Stimulated activated memory B cell treated with anti-CD40 and anti-IgM and Interleukin-4, amounts not matched to agents 10 μg/mL and 1 μg/mL and 100 μg/mL, for 72 hours (primary cell): ENCODE measurements around the gene ZC3H7A.
"Not testable (repeated sequence)": the region's sequence is repeated elsewhere in the genome, so short reads cannot be mapped to it uniquely, and the experiment has no call there.

Source experiments
- ATAC-seq: fragments of 150-1000 bp; cut with Tn5 transposase; 2 replicates; pipeline ENCODE4 v1.10.0; 2021
- H3K27ac Mint-ChIP-seq: one replicate; pipeline ENCODE4 v1.8.0; 2022; ENCODE audit warnings: mild to moderate bottlenecking, mixed read lengths
- H3K27me3 Mint-ChIP-seq: one replicate; pipeline ENCODE4 v1.8.0; 2022; ENCODE audit warnings: mixed read lengths
- H3K36me3 Mint-ChIP-seq: one replicate; pipeline ENCODE4 v1.8.0; 2022; ENCODE audit warnings: mixed read lengths
- H3K4me1 Mint-ChIP-seq: one replicate; pipeline ENCODE4 v1.8.0; 2022; ENCODE audit warnings: mixed read lengths
- H3K4me3 Mint-ChIP-seq: one replicate; pipeline ENCODE4 v1.8.0; 2022; ENCODE audit warnings: mild to moderate bottlenecking, moderate library complexity, mixed read lengths
- H3K9me3 Mint-ChIP-seq: one replicate; pipeline ENCODE4 v1.8.0; 2022; ENCODE audit warnings: mixed read lengths

Gene ZC3H7A

GRCh38 chr16:11819798-11820197 is 22.7 kb upstream of the ZC3H7A start:
- no peaks in the 10 kb centered on the region for H3K9me3 Mint-ChIP-seq

GRCh38 chr16:11818970-11819369 is 21.9 kb upstream of the ZC3H7A start:
- H3K27ac Mint-ChIP-seq, H3K36me3 Mint-ChIP-seq, H3K4me3 Mint-ChIP-seq, H3K4me1 Mint-ChIP-seq, ATAC-seq, H3K9me3 Mint-ChIP-seq, H3K27me3 Mint-ChIP-seq: not testable (repeated sequence)

More at GRCh38 chr16:11819798-11820197, 22.7 kb upstream of the ZC3H7A start:
- H3K4me1 Mint-ChIP-seq, result no peaks in the 10 kb centered on the region
- no peaks in the 10 kb centered on the region for H3K27me3 Mint-ChIP-seq
- no peak overlapping the region for H3K27ac Mint-ChIP-seq
- no peak overlapping the region for H3K4me3 Mint-ChIP-seq
- ATAC-seq, result no peak
- no peaks in the 10 kb centered on the region for H3K36me3 Mint-ChIP-seq

- no peak for ATAC-seq
- Mint-ChIP-seq H3K27me3 (no peaks in the 10 kb centered on the region), H3K4me1 (no peaks in the 10 kb centered on the region), H3K4me3 (no peak overlapping the region), H3K9me3 (no peaks in the 10 kb centered on the region), H3K36me3 (no peaks in the 10 kb centered on the region), H3K27ac (no peak overlapping the region)
Observed at GRCh38 chr16:11816123-11816522, 19.1 kb upstream of the ZC3H7A start.

- not testable (repeated sequence) for H3K27ac Mint-ChIP-seq
Observed at GRCh38 chr16:11814800-11815199, 17.7 kb upstream of the ZC3H7A start.

GRCh38 chr16:11806721-11807120 is 9.7 kb upstream of the ZC3H7A start:
- H3K27me3 Mint-ChIP-seq, result no peaks in the 10 kb centered on the region
- H3K4me1 Mint-ChIP-seq, result peaks cover 21% of the 10 kb centered on the region
- H3K9me3 Mint-ChIP-seq, result no peaks in the 10 kb centered on the region
- no peak overlapping the region for H3K27ac Mint-ChIP-seq
- H3K36me3 Mint-ChIP-seq, result peaks cover 4% of the 10 kb centered on the region
- no peak overlapping the region for H3K4me3 Mint-ChIP-seq
- ATAC-seq, result no peak

More at GRCh38 chr16:11814800-11815199, 17.7 kb upstream of the ZC3H7A start:
- H3K9me3 Mint-ChIP-seq, H3K4me3 Mint-ChIP-seq, H3K27me3 Mint-ChIP-seq, H3K4me1 Mint-ChIP-seq, ATAC-seq, H3K36me3 Mint-ChIP-seq: not testable (repeated sequence)

DNA sequence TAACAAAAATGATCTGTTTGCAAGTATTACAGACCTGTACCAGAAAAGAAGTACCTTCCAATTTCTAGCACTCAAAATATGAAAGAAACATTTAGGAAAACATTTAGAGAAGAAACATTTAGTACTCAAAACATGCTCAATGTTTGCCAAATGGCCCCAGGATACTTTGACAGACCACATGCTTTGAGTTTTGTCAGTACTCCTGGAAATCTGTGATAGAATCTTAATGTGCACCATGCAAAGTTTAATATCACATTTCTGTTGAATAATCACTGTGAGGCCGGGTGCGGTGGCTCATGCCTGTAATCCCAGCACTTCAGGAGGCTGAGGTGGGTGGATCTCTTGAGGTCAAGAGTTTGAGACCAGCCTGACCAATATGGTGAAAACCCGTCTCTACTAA is 8.5 kb upstream of the ZC3H7A start:
- Mint-ChIP-seq H3K27me3 (no peaks in the 10 kb centered on the region), H3K4me3 (no peak overlapping the region), H3K4me1 (peaks cover 28% of the 10 kb centered on the region), H3K9me3 (no peaks in the 10 kb centered on the region), H3K36me3 (peaks cover 5% of the 10 kb centered on the region), H3K27ac (no peak overlapping the region)
- ATAC-seq, result no peak

- peaks cover 42% of the 10 kb centered on the region for H3K4me1 Mint-ChIP-seq
- H3K36me3 Mint-ChIP-seq, result peaks cover 5% of the 10 kb centered on the region
- no peaks in the 10 kb centered on the region for H3K27me3 Mint-ChIP-seq
- H3K27ac Mint-ChIP-seq, result peak overlapping the region; percentile 55
- no peak overlapping the region for H3K4me3 Mint-ChIP-seq
- no peaks in the 10 kb centered on the region for H3K9me3 Mint-ChIP-seq
- no peak for ATAC-seq
Observed at GRCh38 chr16:11801481-11802021, 4.5 kb upstream of the ZC3H7A start.

GRCh38 chr16:11800382-11800718 is 3.3 kb upstream of the ZC3H7A start:
- H3K36me3 Mint-ChIP-seq, result peaks cover 5% of the 10 kb centered on the region
- no peak for ATAC-seq
- peak overlapping the region; percentile 87 for H3K27ac Mint-ChIP-seq
- H3K27me3 Mint-ChIP-seq, result no peaks in the 10 kb centered on the region
- peak overlapping the region; percentile 90 for H3K4me3 Mint-ChIP-seq
- H3K4me1 Mint-ChIP-seq, result peaks cover 51% of the 10 kb centered on the region
- no peaks in the 10 kb centered on the region for H3K9me3 Mint-ChIP-seq

- Mint-ChIP-seq H3K27me3 (no peaks in the 10 kb centered on the region), H3K4me3 (peak overlapping the region; percentile 90), H3K4me1 (peaks cover 57% of the 10 kb centered on the region), H3K9me3 (no peaks in the 10 kb centered on the region), H3K27ac (peak overlapping the region; percentile 87), H3K36me3 (peaks cover 10% of the 10 kb centered on the region)
- ATAC-seq, result no peak
Observed at GRCh38 chr16:11799509-11800381, 2.7 kb upstream of the ZC3H7A start.

DNA sequence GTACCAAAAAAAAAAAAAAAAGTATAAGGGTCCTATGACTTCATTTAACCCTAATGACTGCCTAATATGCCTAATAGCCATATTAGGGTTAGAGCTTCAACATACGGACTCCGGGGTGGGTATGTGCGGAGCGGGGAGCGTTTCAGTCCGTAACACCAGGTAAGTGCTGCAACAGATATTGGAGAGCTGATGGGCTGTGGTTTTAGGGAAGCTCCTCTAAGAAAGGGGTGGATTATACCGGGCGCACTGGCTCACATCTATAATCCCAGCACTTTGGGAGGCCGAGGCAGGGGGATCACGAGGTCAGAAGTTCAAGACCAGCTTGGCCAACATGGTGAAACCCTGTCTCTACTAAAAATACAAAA is 1.9 kb upstream of the ZC3H7A start:
- Mint-ChIP-seq H3K27ac (peak overlapping the region; percentile 87), H3K4me3 (peak overlapping the region; percentile 90), H3K36me3 (peaks cover 18% of the 10 kb centered on the region), H3K9me3 (no peaks in the 10 kb centered on the region), H3K4me1 (peaks cover 65% of the 10 kb centered on the region), H3K27me3 (no peaks in the 10 kb centered on the region)
- ATAC-seq, result no peak

GRCh38 chr16:11797957-11798299 is 870 bp upstream of the ZC3H7A start:
- Mint-ChIP-seq H3K27ac (peak overlapping the region; percentile 87), H3K9me3 (no peaks in the 10 kb centered on the region), H3K27me3 (no peaks in the 10 kb centered on the region), H3K36me3 (peaks cover 21% of the 10 kb centered on the region), H3K4me1 (peaks cover 74% of the 10 kb centered on the region), H3K4me3 (peak overlapping the region; percentile 90)
- no peak for ATAC-seq

GRCh38 chr16:11796227-11797165 is 562 bp downstream of the ZC3H7A start:
- peak overlapping the region; percentile 90 for H3K4me3 Mint-ChIP-seq
- peaks cover 17% of the 10 kb centered on the region for H3K36me3 Mint-ChIP-seq
- peak overlapping the region; percentile 87 for H3K27ac Mint-ChIP-seq
- H3K4me1 Mint-ChIP-seq, result peaks cover 80% of the 10 kb centered on the region
- no peaks in the 10 kb centered on the region for H3K9me3 Mint-ChIP-seq
- ATAC-seq, result peak; percentile 35
- no peaks in the 10 kb centered on the region for H3K27me3 Mint-ChIP-seq

GRCh38 chr16:11795887-11796226 is 1.2 kb downstream of the ZC3H7A start:
- H3K27me3 Mint-ChIP-seq, result no peaks in the 10 kb centered on the region
- peak overlapping the region; percentile 87 for H3K27ac Mint-ChIP-seq
- H3K9me3 Mint-ChIP-seq, result no peaks in the 10 kb centered on the region
- peak overlapping the region; percentile 87 for H3K4me3 Mint-ChIP-seq
- H3K36me3 Mint-ChIP-seq, result peaks cover 23% of the 10 kb centered on the region
- ATAC-seq, result no peak
- H3K4me1 Mint-ChIP-seq, result peaks cover 84% of the 10 kb centered on the region

DNA sequence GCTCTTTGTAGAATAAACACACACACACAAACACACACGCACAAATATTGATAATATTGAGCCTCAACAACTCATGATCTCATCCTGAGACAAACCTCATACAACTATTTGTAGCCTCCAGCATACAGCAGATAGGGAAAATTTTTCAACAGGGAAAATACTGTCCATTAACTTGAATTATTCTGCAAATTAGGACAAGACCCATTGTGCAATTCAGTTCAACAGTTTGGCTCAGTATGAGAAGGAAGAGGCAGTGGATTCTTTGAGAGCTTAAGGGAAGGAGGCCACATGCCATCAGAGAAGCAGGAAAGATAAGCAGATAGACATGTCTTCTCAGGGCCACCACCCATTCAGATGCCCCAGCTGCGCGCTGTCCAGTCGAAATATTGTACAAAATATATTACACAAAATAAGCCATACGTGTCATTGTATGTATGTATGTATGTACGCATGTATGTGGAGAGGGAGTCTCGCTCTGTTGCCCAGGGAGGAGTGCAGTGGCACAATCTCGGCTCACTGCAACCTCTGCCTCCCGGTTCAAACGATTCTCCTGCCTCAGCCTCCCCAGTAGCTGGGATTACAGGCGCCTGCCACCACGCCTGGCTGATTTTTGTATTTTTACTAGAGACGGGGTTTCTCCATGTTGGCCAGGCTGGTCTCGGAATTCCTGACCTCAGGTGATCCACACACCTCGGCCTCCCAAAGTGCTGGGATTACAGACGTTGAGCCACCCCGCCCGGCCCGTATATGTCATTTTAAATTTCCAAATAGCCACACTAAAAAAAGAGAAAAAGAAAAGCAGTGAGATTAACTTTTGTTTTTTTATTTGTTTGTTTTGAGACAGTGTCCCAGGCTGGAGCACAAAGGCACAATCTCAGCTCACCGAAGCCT is 1.8 kb downstream of the ZC3H7A start:
- Mint-ChIP-seq H3K4me3 (peak overlapping the region; percentile 87), H3K9me3 (no peaks in the 10 kb centered on the region), H3K4me1 (peaks cover 82% of the 10 kb centered on the region), H3K36me3 (peaks cover 26% of the 10 kb centered on the region), H3K27ac (peak overlapping the region; percentile 87), H3K27me3 (no peaks in the 10 kb centered on the region)
- ATAC-seq, result no peak

DNA sequence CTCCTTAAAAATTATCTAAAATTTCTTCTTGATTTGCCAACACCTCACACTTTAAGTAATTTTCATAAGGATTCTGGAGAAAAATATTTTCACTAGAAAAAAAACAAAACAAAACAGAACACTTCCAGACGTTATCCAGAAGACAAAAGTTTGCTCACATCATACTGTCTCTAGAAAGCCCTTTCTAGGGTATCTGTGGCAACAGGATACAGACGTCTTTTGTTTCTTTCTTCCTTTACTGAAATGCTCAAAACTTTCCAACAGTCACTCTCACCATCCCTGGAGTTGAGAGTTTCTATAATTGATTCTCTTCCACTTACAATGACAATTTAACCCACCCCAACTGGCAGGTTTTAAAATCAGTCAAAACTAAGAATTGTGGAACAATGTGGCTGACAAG is 2.6 kb downstream of the ZC3H7A start:
- Mint-ChIP-seq H3K4me3 (peak overlapping the region; percentile 66), H3K36me3 (peaks cover 29% of the 10 kb centered on the region), H3K4me1 (peaks cover 77% of the 10 kb centered on the region), H3K27me3 (no peaks in the 10 kb centered on the region), H3K27ac (peak overlapping the region; percentile 87), H3K9me3 (no peaks in the 10 kb centered on the region)
- ATAC-seq, result no peak
